ENCODE measurements around the gene PRKAR1A.
A peak's percentile ranks its signal among the peaks of the same experiment; 100 is the strongest.

- TF ChIP-seq TSHZ2 (CRISPR knock-in tag; IDR thresholded peaks at IDR 0.05) (0 out of 2 replicates have a peak, but pooled peaks have one; percentile 7), POU6F1 (CRISPR knock-in tag; IDR thresholded peaks at IDR 0.05; ENCODE audit: borderline replicate concordance, low read depth) (no peak), CSRNP3 (CRISPR knock-in tag; IDR thresholded peaks at IDR 0.05) (no peak), BACH2 (CRISPR knock-in tag; IDR thresholded peaks at IDR 0.05; ENCODE audit: borderline replicate concordance) (no peak), PPARA (CRISPR knock-in tag; IDR thresholded peaks at IDR 0.05; ENCODE audit: borderline replicate concordance) (no peak), PATZ1 (CRISPR knock-in tag; IDR thresholded peaks at IDR 0.05; ENCODE audit: borderline replicate concordance) (no peak), ISL1 (CRISPR knock-in tag; IDR thresholded peaks at IDR 0.05) (no peak), ZNF565 (CRISPR knock-in tag; conservative IDR thresholded peaks at IDR 0.05; ENCODE audit: low read depth) (no peak), RARB (CRISPR knock-in tag; IDR thresholded peaks at IDR 0.05) (no peak), TOX (CRISPR knock-in tag; IDR thresholded peaks at IDR 0.05; ENCODE audit: borderline replicate concordance) (no peak), ARNTL (CRISPR knock-in tag; IDR thresholded peaks at IDR 0.05; ENCODE audit: borderline replicate concordance, low read depth) (no peak), GLIS3 (CRISPR knock-in tag; IDR thresholded peaks at IDR 0.05) (peak; percentile 84; the same call in 1 of the 2 replicates), CSDC2 (CRISPR knock-in tag; IDR thresholded peaks at IDR 0.05) (no peak)
Measured at GRCh38 chr17:68512247-68512959, at the start of gene PRKAR1A.

All from SK-N-SH treated with all-trans-retinoic acid at 6 μM for 48 hours (cell line).